ENCODE results near the gene DTL. TPM values are rescaled to one million over a fixed set of nuclear protein-coding genes. Genes with fewer than 3 reads are reported as not detected.

Gene DTL
- total RNA-seq, 1 donor from 2014 or later: 7.4 TPM

DNA sequence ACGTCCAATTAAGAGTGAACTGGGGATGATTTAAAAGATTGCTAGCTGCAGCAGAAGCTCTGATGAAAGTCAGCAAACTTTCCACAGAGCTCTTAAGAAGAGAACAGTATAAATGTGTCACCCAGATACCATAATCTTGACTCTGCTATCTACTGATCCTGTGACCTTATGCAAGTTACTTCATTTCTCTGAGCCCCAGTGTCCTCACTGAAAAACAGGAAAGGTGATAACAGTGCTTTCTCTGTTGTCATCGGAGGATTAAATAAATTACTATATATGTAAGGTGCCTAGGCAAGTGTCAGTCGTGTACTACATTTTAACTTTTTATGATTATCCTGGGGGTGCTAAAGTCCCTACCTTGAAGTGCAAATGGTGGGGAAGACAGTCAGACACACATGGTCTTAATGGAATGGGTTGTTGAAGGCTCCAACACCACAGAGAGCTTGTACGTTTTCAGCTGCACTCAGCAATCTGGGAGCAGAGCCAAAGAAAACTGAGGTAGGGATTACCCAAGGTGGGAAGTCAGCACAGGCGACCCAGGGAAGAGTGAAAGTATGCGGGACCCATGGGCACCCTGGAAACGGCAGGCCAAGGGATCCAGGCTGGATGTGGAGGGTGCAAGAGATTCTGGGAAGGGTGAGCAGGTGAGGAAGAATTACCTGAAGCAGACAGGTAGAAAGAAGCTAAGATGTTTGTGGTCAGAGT, 82.8 kb downstream of the DTL start:
- H3K4me3 Mint-ChIP-seq (ENCODE audit: unreplicated experiment): no peak overlapping the region
- no peak for TF ChIP-seq CTCF (IDR thresholded peaks at IDR 0.05; ENCODE audit: partially characterized antibody, unreplicated experiment)
- no peaks in the 10 kb centered on the region for H3K27me3 Mint-ChIP-seq (ENCODE audit: unreplicated experiment)
- DNase-seq: no peak
- H3K9me3 Mint-ChIP-seq (ENCODE audit: unreplicated experiment): peaks cover 3% of the 10 kb centered on the region
- no peaks in the 10 kb centered on the region for H3K36me3 Mint-ChIP-seq (ENCODE audit: unreplicated experiment)
- no peak overlapping the region for H3K27ac Mint-ChIP-seq (ENCODE audit: unreplicated experiment)
- no peaks in the 10 kb centered on the region for H3K4me1 Mint-ChIP-seq (ENCODE audit: low read depth, unreplicated experiment)

DNA sequence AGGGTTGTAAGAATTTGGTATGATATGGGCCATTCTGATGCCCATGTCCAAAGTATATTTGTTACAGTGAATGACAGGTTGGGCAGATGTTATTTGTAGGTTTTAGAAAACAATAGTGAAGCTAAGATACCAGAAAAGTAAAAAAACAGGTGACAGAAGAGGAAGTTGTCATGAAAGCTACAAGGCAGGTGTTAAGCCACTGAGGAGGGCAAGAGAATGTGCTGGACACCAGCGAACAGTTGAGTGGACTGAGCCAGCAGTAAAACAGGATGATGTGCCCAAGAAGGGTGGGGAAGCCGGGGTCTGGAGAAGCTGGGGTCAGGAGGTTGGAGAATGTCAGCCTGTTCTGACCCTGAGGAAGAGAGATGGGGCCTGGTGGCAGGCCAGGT, 83.3 kb downstream of the DTL start:
- no peak overlapping the region for H3K27ac Mint-ChIP-seq (ENCODE audit: unreplicated experiment)
- DNase-seq: no peak
- no peaks in the 10 kb centered on the region for H3K4me1 Mint-ChIP-seq (ENCODE audit: low read depth, unreplicated experiment)
- no peaks in the 10 kb centered on the region for H3K27me3 Mint-ChIP-seq (ENCODE audit: unreplicated experiment)
- no peak for TF ChIP-seq CTCF (IDR thresholded peaks at IDR 0.05; ENCODE audit: partially characterized antibody, unreplicated experiment)
- H3K36me3 Mint-ChIP-seq (ENCODE audit: unreplicated experiment): no peaks in the 10 kb centered on the region
- H3K4me3 Mint-ChIP-seq (ENCODE audit: unreplicated experiment): no peak overlapping the region
- H3K9me3 Mint-ChIP-seq (ENCODE audit: unreplicated experiment): peaks cover 3% of the 10 kb centered on the region

GRCh38 chr1:212119397-212119837, 83.9 kb downstream of the DTL start:
- H3K4me3 Mint-ChIP-seq (ENCODE audit: unreplicated experiment): no peak overlapping the region
- no peak for TF ChIP-seq CTCF (IDR thresholded peaks at IDR 0.05; ENCODE audit: partially characterized antibody, unreplicated experiment)
- H3K9me3 Mint-ChIP-seq (ENCODE audit: unreplicated experiment): peaks cover 3% of the 10 kb centered on the region
- no peaks in the 10 kb centered on the region for H3K36me3 Mint-ChIP-seq (ENCODE audit: unreplicated experiment)
- H3K27me3 Mint-ChIP-seq (ENCODE audit: unreplicated experiment): no peaks in the 10 kb centered on the region
- no peaks in the 10 kb centered on the region for H3K4me1 Mint-ChIP-seq (ENCODE audit: low read depth, unreplicated experiment)
- no peak for DNase-seq
- no peak overlapping the region for H3K27ac Mint-ChIP-seq (ENCODE audit: unreplicated experiment)

DNA sequence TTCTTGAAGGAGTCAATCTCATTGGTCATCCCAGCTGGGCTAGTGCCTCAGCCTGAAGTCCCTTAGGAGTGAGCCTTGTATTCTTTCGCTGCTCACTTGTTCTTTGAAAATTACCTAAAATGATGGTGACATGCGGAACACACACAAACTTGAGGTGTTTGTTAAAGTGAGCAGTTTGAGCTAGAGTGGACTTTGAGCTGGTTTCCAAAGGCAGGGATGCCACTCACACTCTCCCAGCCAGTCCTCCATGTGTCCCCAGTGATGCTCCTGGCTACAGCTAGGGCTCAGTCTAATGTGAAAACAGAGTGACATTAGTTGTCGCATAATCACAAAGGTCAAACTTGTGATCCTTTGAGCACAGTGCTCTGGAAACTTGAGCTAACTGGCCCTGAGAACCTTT, 84.3 kb downstream of the DTL start:
- no peak overlapping the region for H3K27ac Mint-ChIP-seq (ENCODE audit: unreplicated experiment)
- no peak overlapping the region for H3K4me3 Mint-ChIP-seq (ENCODE audit: unreplicated experiment)
- no peaks in the 10 kb centered on the region for H3K36me3 Mint-ChIP-seq (ENCODE audit: unreplicated experiment)
- no peaks in the 10 kb centered on the region for H3K4me1 Mint-ChIP-seq (ENCODE audit: low read depth, unreplicated experiment)
- no peaks in the 10 kb centered on the region for H3K27me3 Mint-ChIP-seq (ENCODE audit: unreplicated experiment)
- no peak for TF ChIP-seq CTCF (IDR thresholded peaks at IDR 0.05; ENCODE audit: partially characterized antibody, unreplicated experiment)
- peaks cover 3% of the 10 kb centered on the region for H3K9me3 Mint-ChIP-seq (ENCODE audit: unreplicated experiment)
- no peak for DNase-seq

DNA sequence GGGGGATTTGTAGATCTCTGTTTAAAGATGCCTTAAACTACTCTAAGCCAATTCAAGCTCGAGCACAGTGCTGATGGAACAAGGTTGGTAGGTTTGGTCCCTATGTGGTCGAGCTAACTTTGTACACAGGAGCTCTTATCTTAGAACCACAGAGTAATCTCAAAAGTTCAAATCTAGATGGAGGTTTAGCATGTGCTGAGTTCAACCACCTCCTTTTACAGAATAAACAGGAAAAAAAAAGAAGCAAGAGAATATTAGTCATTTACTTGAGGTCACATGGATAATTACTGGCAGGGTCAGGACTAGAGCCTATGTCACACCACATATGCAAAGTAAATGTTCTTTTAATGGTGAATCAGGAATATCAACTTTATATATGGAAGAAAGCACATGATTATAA, 86.2 kb downstream of the DTL start:
- H3K4me3 Mint-ChIP-seq (ENCODE audit: unreplicated experiment): no peak overlapping the region
- no peak overlapping the region for H3K27ac Mint-ChIP-seq (ENCODE audit: unreplicated experiment)
- DNase-seq: no peak
- no peaks in the 10 kb centered on the region for H3K4me1 Mint-ChIP-seq (ENCODE audit: low read depth, unreplicated experiment)
- H3K36me3 Mint-ChIP-seq (ENCODE audit: unreplicated experiment): no peaks in the 10 kb centered on the region
- H3K27me3 Mint-ChIP-seq (ENCODE audit: unreplicated experiment): no peaks in the 10 kb centered on the region
- TF ChIP-seq CTCF (IDR thresholded peaks at IDR 0.05; ENCODE audit: partially characterized antibody, unreplicated experiment): no peak
- H3K9me3 Mint-ChIP-seq (ENCODE audit: unreplicated experiment): peaks cover 3% of the 10 kb centered on the region

Measured in glutamatergic neuron (in vitro differentiated cells).